ENCODE data around the gene OR6C2.
"Not testable (repeated sequence)": the region's sequence is repeated elsewhere in the genome, so short reads cannot be mapped to it uniquely, and the experiment has no call there.

OR6C2 gene

DNA sequence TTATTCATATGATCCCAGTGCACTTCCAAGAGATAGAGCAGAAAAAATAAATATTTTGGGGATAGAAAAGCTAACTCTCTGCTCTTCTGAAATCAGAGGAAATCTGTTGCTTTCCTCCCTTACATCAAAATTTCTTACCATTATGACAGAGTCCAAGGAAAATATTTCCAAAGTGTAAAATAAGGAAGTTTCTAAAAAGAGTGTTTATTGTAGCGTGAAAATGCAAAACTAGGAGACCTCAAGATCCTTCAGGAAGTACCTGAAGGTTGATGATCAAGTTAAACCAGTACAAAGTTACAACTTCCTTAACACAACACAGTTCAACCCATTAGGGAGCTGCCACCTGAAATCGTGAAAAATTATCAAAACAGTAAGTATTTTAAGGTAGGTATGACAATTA, at the start of gene OR6C2:
OR6C2 (plus strand) TSS at position 301 of the 400 bp plus-strand sequence. CDS start 8,138 bp downstream, outside the sequence.
- no peak for DNase-seq

GRCh38 chr12:55396326-55396725, 47.5 kb upstream of the OR6C2 start:
- DNase-seq = no peak

- DNase-seq = no peak
Measured at GRCh38 chr12:55400229-55400628, 43.6 kb upstream of the OR6C2 start, which contains the start of gene OR6C65. TSS of gene OR6C65 (plus strand) at chr12:55400529. CDS start at chr12:55400529, 0 bp downstream.

DNA sequence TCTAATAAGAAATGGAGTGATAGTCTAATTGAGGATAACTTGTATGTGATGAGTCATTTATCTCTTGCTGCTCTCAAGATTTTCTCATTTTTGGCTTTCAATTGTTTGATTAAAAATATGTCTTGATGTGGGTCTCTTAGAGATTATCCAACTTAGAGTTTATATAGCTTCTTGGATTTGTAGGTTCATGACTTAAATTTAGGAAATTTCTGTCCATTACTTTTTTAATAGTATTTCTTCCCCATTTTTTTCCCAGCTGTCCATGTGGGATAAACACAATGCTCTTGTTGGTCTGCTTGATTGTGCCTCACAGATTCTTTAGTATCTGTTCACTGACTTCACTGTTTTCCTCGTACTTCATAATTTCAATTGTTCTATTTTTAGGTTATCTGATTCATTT, 36.0 kb upstream of the OR6C2 start:
- no peak for DNase-seq

DNA sequence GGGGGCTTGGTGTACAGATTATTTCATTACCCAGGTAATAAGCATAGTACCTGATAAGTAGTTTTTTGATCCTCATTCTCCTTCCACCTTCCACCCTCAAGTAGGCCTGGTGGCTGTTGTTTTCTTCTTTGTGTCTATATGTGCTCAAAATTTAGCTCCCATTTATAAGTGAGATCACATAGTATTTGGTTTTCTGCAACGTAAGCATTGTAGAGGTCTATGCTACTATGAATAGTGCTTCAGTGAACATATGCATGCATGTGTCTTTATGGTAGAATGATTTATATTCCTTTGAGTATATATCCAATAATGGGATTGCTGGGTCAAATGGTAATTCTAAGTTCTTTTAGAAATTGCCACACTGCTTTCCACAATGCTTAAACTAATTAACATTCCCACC, 34.7 kb upstream of the OR6C2 start:
- not testable (repeated sequence) for DNase-seq

GRCh38 chr12:55412138-55412537, 31.7 kb upstream of the OR6C2 start:
- not testable (repeated sequence) for DNase-seq

- DNase-seq = not testable (repeated sequence)
Measured at GRCh38 chr12:55413498-55414388, 30.1 kb upstream of the OR6C2 start.

DNA sequence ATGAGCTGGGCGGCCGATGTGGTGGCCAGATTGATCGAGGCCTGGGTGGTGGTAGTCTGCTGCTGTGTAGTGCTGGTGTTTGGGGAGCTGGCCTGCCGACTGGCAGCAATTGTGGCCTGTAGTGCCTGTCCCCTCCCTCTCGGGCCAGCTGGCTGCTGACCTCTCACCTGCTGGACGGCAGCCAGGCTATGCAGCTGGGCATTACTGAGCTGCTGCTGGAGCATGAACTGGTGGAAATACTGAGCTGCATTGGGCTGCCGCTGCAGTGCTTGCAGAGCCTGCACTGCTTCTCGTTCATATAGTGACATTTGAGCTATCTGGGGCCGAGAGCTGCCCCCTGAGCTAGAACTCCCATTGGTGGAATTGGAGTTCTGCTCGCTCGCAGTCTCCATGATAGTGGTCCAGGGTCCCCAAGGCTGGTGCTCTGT, 29.5 kb upstream of the OR6C2 start:
- DNase-seq = not testable (repeated sequence)

DNA sequence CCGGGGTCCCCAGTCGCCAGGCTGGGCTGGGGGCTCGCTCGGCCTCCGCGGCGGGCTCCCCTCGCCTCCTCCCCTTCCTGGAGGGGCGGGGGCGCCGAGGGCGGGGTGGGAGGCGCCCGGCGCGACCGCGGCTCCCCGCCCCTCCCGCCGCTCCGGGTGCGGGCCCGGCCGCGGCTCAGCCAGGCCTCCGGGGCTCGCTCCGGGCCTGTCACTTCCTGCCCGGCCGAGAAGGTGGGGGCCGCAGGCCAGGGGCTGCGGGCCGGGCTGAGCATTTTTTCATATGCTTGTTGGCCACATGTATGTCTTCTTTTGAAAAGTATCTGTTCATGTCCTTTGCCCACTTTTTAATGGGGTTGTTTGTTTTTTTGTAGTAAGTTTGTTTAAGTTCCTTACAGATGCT, 29.0 kb upstream of the OR6C2 start:
- not testable (repeated sequence) for DNase-seq

DNA sequence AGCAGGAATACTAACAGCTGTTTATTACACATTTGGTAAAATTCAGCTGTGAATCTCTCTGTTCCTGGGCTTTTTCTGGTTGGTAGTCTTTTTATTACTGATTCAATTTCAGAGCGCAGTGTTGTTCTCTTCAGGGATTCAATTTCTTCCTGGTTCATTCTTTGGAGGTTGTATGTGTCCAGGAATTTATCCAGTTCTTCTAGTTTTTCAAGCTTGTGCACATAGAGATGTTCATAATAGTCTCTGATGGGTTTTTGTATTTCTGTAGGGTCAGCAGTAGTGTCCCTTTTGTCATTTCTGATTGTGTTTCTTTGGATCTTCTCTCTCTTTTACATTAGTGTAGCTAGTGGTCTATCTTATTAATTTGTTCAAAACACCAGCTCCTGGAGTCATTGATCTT, 26.9 kb upstream of the OR6C2 start:
- no peak for DNase-seq

DNA sequence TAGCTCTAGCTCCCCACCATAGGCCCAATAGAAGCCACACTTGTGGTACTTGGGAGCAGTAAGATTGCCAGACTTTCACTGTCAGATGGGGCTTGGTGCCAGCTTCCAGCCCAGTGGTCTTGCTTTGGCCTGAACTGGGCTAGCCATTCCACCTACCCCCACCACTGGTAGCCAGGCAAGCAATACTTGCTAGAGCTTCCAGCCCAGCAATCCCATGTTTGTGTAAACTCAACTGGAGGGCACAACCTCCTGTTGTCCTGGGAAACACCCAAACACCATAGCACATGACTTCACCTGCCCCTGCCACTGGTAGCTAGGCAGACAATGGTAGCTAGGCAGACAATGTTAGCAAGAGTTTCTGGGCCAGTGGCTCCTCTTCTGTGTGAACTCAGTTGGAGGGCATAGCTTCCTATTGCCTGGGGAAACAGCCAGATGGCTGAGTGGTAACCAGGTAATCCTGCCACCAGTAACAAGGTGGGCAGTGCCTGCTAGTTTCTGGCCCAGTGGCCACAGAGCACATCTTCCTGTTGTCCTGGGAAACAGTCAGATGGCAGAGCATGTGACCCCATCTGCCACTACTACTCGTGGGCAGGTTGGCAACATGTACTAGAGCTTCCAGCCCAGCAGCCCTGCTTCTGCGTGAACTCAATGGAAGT, 23.4 kb upstream of the OR6C2 start:
- no peak for DNase-seq

GRCh38 chr12:55425954-55426353, 17.9 kb upstream of the OR6C2 start, which contains the start of gene OR6C76:
TSS of gene OR6C76 (plus strand) at chr12:55426254. CDS start at chr12:55426254, 0 bp downstream.
- no peak for DNase-seq

GRCh38 chr12:55428331-55429243, 15.3 kb upstream of the OR6C2 start:
- DNase-seq = no peak

DNA sequence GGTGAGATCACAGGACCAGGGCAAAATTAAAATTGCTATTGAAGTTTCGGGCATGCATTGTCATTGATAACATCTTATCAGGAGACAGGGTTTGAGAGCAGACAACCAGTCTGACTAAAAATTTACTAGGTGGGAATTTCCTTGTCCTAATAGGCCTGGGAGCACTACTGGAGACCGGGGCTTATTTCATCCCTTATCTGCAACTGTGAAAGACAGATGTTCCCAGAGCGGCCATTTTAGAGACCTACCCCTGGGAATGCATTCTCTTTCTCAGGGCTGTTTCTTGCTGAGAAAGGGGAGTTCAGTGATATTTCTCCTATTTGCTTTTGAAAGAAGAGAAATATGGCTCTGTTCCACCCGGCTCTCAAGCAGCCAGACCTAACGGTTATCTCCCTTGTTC, 2.6 kb upstream of the OR6C2 start:
- not testable (repeated sequence) for DNase-seq

DNA sequence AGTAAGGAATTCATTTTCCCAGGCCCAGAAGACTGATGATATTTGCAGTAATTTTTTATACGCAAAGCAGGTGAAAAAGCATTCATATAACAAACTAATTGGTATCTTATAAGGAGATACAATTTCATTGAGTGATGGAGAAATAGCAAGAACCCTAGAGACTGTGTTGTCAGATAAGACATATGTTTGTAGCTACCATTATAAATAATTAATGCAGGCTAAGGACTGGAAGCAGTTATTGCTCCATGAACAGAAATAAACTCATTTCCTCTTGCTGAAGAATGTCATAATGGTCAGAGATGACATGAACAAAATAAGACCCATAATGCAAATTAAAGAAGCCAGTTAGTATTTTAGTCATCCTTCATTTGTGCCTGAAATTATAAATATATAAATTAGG, 1.5 kb downstream of the OR6C2 start:
- no peak for DNase-seq

DNA sequence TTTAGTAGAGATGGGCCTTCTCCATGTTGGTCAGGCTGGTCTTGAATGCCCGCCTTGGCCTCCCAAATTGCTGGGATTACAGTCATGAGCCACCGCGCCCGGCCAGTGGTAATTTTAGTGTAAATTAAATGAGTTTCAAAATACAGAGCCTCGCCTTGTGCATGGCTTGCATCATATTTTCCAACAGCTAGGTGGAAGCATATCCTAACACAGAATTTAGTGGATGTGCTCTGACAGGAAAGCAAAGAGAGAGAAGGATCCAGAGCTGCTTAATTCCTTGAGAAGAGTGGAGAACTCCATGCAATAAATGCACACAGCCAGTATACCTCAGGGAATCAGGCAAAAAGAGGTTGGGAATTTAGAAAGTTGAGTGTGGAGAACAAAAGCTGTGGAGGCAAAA, 2.5 kb downstream of the OR6C2 start:
- no peak for DNase-seq

DNA sequence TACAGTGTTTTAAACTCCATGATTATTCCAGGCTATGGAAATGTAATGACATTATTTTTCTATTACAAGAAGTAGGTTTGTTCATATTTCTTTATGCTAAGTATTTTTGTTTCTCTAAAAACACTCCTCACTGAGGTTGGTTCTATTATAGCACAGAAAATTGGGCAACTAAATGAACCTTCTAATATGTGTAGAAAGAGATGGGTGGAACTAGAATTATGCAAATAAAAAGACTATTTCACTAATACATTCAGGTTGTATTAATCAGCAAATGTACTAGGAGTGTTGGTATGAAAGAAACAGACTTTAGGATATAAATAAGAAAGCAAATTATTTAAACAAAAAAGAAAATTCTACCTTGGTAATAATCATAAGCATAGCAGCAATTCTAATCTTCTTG, 4.9 kb downstream of the OR6C2 start:
- no peak for DNase-seq

- not testable (repeated sequence) for DNase-seq
Measured at GRCh38 chr12:55464926-55465325, 21.1 kb downstream of the OR6C2 start.

- no peak for DNase-seq
Measured at GRCh38 chr12:55467836-55468235, 24.0 kb downstream of the OR6C2 start.

DNA sequence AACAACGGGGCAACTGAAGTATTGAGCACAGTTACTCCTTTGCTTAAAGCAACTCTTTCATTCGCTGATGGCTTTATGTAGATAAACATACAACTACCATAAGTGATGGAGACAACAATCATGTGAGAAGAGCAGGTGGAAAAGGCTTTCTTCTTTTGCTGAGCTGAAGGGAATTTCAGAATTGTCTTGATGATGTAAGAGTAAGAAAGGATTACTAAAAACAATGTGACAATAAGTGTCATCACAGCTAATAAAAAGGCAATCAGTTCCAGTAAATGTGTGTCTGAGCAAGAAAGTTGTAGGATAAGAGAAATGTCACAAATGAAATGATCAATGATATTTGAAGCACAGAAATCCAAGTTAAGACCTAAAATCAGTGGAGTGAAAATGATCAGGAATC, 25.4 kb downstream of the OR6C2 start:
- no peak for DNase-seq

DNA sequence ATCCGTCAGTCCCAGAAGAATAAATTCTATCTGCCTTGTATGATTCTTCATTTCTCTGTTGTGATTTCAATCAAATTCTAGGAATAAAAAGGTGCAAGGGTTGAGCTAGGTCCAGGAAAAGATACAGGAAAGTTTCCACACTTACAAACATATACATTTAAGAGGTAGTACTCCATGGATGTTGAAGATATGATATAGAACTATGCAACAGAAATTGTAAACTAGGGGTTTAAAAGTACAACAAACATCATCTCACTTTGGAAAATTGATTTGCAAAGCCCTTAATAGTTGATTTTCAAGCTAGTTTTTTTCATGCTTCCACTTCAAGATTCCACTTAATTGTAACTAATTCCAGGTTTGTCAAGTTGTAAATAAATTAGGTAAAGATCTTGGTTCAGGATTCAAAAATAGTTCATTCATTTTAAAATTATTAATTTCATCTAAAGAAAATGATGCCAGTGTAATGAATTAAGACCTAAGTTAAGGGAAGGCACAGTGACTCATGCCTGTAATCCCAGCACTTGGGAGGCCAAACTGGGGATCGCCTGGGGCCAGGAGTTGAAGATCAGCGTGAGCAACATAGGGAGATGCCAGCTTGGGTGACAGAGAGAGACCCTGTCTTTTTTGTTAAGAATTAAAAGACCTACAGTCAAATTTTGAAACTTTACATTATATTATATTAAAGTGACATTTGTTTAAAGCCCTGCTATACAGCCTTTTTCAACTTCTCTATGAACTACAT, 26.4 kb downstream of the OR6C2 start, which contains the start of gene OR6C70:
OR6C70 (minus strand) TSS at position 51 of the 742 bp plus-strand sequence; CDS start at position 51, 0 bp downstream.
- no peak for DNase-seq

DNA sequence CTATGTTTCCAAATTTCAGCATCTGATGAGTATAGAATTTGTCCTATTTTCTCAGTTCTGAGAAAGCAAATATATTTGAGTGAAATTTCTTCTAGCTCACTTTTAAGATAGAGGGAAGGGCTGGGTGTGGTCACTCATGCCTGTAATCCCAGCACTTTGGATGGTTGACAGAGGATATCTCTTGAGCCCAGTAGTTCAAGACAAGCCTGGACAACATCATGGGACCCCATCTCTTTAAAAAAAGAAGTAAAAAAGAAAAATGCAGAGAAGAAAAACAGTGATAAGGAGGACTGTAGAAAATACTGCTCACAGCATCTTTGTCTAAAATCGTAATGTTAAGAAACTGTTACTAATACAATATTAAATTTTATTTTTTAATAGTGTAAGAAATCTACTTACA, 28.4 kb downstream of the OR6C2 start:
- no peak for DNase-seq

All from CD4-positive, alpha-beta T cell treated with Interleukin-10 for 1 hour (primary cell).